Stimulated activated CD4-positive, alpha-beta T cell treated with anti-CD3 and anti-CD28 coated beads, TNF-alpha, amount 100 ng/mL, for 1 hour (primary cell): Measurements from ENCODE around the gene SHQ1.
"Not testable (repeated sequence)": the region's sequence is repeated elsewhere in the genome, so short reads cannot be mapped to it uniquely, and the experiment has no call there.

Experiments
- DNase-seq, 3 donors: peaks; one replicate each; pipeline ENCODE4 v3.0.0-alpha.2; 2020; ENCODE audit warnings: low read depth in 3 of 3, low spot score in 1 of 3

Gene SHQ1

DNA sequence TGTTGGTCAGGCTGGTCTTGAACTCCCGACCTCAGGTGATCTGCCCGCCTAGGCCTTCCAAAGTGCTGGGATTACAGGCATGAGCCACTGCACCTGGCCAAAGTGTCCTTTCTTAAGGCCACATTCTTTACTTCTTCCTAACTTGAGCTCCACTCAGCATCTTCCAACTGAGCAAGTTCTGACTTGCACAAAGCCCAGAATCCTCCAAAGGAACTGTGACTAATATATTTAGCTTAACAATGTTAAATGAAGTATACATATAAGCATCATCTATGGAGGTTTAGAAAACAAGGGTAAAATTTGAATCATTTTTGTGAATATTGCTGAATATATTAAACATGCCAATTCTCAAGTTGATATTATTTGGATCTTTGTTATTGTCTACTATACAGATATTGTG lies 93.7 kb downstream of the SHQ1 start:
- DNase-seq: no peak

DNA sequence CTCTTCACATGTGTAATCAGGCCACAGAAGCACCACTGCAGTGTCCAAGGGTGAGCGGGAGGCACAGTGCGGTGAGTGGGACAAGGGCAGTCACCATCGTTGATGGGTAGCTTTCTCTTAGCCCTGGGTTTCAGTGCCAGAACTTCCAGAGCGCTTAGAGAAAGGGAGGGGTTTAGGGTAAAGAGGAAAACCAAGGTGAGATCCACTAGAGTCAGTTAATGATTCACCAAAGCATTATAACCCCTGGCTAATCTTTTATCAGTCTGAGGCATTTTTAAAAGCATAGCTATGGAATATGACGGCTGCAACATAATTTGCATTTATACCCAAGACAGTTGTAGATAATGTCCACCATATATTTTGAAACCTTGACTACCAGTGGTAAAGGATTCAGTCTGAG lies 94.8 kb downstream of the SHQ1 start:
- DNase-seq: no peak

DNA sequence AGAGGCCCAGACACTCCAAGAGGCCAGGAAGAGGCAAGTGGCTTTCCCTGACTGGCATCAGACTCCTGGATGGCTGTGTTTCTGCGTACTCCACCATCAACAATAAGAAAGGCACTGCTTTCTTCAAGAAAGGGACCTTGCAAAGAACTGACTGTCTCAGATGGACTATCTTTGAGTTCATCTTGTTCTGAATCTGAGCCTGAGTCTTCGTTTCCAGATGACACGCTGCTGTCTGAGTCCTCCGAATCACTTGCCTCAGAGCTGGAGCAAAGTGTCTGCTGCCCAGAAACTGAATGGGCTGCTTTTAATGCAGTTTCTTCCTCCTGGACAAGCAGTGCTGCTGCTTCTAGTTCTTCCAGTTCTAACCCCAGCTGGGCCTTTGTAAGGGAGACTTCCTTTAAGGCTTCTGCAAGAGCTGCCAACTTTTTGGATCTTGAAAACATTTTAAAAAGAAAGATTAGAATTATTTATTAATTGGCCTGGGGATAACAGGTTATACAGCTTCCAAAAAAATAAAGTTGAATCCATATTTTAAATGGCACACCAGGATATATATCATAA lies 97.8 kb downstream of the SHQ1 start:
- DNase-seq: no peak

DNA sequence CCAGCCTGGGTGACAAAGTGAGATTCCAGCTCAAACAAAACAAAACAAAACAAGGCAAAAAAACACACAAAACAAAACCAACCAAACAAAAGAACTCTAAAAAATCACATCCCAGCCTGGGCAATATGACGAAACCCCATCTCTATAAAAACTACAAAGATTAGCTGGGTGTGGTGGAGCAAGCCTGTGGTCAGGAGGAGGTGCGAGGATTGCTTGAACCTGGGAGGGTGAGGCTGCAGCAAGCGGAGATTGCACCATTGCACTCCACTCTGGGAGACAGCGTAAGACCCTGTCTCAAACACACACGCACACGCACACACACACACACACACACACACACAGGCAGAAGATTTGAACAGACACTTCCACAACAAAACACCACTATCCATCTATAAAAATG lies 99.6 kb downstream of the SHQ1 start:
- no peak for DNase-seq

DNA sequence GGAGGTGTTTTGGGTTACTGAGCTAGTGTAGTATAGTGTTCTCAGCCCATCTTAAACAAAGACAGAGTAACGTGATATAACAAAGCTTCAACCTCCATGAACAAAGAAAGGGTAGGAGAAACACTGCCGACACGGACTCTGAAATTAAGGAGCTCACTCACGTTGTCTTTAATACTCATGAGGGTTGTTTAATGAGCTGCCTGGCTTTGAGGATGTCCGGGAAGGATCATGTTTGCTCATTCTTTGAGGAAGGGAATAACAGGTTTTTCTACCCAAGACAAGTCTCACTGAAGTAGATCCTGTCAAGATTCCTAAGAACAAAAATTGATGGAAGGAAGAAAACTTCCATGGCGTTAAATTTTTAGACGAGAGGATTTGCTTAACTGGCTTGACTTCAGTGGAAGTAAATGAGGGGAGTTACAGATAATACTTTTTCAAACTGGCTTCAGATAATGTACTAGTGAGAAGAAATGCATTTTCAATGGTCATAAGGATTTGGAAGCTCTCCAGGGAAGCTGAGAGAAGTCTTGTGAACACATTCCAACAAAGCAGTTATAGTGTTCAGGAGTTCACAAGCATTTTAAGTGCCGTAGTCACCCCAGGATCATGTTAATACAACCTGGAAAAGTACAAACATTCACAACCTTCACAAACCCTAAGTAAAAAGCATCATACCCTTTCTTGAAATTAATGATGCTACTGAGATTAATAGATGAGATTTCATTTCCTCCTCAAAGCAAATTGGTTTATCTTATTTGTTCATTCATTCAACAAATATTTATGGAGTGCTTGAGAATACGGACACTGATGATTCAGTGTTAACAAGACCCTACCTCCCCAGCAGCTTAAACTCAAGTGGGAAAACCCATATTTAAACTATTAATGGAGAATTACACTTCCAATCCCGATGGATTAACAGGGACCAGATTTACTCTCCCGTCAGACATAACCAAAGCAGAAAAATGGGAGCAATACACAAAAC lies 101.5 kb downstream of the SHQ1 start:
- DNase-seq: no peak

DNA sequence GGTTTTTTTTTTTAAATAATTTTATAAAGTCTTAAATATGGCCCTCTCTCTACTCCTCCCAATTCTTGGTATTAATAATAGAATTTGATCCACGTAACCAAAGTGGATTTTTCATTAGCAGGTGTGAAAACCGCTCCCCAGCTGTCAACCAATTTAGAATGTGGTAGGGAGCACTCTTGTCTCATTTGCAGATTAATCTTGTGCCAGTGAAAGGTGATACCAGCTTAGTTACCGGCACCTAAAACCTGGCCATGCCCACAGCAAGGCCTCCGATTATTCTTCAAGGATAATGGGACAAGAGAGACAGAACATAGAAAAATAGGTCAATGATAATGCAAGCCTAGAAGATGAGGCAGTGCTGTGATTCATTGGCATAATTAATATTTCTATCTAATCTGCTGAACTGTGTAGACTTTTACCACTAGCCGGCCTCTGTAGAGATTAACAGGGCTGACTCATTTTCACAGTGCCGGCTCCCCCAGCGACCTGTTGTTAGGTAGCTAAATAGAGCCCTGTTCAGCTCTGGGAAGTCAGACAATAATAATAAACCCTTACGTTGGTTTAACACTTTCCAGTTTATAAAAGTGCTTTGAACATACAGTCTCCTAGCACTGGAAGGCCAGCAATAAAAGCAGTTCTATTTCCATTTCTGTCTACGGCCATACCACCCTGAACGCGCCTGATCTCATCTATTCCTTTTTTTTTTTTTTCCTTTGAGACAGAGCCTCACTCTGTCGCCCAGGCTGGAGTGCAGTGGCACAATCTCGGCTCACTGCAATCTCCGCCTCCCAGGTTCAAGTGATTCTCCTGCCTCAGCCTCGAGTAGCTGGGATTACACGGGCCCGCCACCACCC lies 102.9 kb downstream of the SHQ1 start:
- no peak for DNase-seq

DNA sequence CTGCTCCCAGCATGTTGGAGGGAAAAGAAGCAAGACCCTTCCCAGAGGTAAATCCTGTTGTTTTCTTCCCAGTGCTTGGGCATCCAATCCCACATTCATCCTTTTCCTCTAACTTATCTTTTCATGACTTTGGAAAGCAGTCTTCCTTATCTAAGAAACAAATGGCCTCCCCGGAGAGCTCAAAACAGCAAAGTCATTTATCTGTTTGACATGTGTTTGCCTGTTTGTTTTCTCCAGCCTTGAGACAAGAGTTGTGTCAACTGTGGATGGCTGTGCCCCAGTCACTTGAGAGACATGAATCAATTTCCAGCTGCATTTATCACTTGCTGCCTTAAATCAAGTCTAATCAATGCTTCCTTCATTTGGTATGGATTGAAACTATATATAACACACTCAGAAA lies 103.9 kb downstream of the SHQ1 start:
- no peak for DNase-seq

DNA sequence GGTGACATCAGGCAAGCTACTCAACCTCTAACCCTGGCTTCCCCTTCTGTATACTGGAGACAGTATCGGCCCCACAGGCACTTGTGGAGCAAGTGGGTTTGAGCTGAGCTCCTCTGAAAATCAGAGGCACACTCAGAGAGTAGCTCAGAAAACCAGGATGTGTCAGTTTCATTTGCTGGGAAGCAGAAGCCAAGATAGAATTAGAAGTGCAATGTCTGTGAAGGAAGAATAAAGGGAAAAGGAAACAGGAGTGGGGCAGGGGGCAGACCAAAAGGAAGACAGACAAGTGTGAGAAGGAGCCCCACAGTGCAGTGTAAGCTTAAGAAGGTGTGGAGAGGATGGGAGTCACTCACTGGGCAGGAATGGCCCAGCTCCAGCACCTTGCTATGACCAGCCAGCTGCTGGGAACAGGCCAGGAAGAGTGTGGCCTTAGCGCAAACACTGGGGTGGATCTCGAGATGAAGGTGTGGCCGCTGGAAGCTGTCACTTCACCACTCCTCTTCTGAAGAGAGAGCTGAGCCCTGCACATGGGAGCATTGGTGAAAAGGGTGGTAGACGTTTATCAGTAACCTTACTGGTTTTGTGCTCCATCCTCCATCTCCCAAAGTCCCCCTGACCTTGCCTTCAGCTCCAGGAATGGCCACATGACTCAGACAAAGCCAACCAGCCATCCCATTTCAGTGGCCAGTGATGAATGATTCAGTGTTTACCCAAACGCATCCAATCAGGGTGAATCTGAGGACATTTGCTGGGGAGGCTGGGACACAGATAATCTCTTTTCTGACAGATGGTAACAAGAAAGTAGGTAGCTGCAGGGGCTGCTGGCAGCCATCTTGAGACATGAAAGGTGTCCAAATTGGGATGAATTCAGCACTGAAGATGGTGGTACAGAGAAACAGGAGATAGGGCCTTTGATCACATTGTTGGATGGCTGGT lies 108.4 kb downstream of the SHQ1 start:
- no peak for DNase-seq

DNA sequence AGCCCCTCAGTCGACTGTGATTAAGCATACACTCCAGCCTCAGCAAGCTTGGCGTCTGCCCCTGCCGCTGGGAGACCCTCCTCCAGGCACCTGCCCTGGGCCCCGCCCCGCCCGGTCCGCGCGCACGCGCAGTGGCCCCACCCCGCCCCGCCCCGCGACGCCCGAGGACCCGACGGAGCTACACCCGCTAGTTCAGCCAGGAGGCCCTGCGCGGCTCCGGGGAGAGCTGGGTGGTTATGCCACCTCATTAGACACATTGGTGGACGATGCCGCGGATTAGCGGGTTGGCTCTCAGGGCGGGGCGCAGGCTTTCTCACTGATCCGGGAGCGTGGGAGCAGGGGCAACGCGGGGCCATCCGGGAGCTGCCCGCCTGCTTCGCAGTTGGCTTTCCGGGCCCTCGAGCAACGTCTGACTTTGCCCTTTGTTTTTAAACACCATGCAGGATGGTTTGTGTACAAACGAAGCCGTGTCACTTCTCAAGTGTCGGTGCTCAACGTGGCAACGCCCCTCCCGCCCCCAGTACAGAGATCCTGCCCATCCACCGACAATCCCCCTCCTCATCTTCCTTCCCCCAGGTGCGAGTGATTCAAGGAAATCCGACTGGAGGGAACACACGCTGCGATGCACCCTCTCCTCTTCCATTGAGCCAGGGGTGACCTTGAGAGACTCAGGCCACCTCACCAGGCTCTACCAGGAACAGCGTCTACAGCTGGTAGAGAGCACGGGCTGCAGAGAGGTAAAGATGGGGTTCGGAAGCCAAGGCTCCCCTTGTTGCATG lies 109.3 kb downstream of the SHQ1 start:
- peak; percentile 33 to 66 (median 50) for DNase-seq

DNA sequence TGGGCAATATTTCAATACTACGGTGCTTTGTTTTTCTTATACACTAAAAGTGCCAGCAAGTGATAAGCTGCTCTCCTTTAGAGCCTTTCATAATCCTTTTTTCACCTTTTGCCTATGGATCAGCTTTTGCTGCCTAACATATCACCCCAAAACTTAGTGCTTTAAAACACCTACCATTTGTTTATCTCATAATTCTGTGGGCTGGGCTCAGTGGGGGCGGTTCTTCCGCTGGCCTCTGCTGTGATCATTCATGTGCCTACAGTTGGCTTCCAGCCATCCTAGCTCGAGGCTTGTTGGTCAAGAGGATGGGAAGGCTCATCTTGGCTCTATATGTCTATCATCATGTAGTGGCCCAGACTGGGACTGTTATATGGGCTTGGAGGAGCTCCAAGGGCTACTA lies 113.2 kb downstream of the SHQ1 start:
- not testable (repeated sequence) for DNase-seq

DNA sequence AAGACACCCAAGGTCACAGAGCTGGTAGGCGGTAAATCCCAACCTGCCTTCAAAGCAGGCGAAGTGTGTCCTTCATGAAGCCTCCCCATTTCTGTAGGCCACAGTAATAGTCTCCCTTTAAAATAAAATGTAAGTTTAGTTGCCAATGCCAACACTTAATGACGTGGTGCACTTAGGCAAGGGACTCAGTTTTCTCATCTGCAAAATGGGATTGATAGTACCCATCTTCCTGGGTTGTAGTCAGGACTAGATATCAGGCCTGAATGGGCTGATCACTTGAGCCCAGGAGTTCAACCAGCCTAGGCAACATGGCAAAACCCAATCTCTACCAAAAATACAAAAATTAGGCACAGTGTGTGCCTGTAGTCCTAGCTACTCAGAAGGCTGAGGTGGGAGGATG lies 114.6 kb downstream of the SHQ1 start:
- DNase-seq: no peak

DNA sequence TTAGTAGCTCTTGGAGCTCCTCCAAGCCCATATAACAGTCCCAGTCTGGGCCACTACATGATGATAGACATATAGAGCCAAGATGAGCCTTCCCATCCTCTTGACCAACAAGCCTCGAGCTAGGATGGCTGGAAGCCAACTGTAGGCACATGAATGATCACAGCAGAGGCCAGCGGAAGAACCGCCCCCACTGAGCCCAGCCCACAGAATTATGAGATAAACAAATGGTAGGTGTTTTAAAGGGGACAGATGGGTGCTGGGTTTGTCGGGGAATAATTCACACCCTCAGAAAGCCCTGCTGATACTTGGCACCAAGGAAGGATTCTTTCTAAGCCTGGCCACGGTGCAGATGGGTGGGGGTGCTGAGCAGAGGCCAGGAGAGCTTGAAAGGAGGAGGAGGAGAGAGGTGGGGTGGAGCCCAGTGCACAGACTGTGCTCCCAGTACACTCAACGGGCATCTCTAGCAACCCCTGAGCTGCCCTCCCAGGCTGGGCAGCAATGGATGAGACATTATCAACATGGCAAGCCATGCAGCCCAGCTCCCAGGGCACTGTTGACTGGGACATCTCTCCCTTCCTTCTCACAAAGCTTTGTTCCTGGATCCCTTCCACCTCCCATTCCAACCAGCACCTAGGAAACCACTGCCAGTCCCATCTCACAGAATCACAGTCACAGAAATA lies 115.4 kb downstream of the SHQ1 start:
- DNase-seq: not testable (repeated sequence)

DNA sequence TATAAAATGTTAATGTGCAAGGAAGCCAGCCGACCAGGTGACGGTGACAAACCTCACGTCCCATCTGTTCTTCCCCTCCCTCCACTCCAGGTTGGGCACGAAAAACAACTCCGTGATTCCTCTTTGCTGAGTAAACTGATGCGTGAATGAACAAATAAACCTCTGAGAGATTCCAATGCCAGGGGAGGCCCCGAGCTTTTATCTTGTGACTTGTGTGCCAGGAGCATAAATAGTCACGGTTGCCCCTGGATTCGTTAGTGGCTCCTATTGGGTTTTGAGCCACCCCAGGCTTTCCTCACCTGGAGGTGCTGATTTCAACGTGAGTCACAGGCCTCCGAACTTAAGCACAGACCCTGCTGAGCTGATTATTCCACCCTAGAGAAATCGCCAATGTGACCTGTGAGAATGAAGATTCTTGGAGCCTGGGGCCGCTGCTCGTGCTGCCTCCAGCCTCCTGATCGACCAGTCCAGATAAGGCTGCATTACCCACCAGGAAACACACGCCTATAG lies 119.2 kb downstream of the SHQ1 start:
- DNase-seq: no peak

DNA sequence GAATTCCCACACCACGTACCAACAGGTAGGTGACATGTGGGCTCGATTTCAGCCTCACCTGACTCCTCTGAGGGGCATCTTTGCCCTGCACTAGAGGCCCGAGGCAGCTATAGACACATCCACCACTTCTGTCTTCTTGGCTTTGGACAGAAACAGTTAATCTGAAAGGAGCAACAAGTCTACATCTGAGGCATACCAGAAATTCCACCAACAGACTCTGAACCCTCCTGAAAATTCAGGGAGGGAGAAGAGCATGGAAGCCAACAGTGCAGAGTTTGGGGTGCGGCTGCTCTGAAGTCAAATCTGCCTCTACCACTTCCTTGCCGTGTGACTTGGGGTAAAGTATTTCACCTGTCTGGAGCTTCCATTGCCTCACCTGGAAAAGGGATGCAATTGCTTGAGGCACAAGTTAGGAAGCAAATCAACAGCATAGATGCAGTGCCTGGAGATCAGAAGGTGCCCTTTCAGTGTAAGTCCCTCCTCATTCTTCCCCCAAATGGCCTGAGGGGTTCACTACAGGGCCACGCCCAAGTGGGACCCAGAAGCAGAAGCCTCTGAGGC lies 119.8 kb downstream of the SHQ1 start:
- DNase-seq: no peak

DNA sequence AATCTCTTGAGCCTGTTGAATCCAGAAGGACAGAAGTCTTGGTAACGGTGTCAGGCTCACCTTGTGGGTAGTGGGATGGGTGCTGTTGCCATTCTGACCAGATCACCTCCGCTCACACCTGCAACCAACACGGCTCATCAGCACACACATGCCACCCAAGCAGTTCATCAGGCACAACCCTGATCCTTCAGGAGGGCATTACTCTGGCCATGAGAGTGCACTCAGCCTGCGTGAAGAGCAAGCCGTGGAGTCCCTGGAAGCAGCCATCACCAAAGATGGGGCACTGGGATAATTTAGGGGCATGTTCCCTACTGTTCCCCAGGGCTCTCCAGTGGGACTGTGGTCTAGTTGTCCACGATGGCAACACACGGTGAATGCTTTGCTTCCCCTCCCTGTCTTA lies 120.5 kb downstream of the SHQ1 start:
- no peak for DNase-seq

DNA sequence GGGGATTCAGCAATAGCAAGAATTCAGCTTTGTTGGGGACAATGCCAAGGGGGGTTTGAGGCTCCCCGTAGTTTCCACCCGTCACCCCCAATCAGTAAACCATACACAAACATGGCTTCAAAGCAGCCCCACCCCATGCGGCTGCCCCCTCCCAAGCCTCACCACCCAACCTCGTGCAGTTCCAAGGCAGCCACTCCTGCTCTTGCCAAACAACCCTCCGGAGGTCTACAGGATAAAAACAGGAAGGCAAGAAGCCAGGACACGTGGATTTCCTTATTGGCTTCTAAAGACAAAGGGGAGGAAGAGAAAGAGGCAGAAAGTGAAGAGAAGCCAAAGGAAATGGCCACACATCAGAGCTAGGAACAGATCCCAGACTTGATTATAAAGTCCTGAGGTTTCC lies 121.1 kb downstream of the SHQ1 start:
- DNase-seq: no peak

DNA sequence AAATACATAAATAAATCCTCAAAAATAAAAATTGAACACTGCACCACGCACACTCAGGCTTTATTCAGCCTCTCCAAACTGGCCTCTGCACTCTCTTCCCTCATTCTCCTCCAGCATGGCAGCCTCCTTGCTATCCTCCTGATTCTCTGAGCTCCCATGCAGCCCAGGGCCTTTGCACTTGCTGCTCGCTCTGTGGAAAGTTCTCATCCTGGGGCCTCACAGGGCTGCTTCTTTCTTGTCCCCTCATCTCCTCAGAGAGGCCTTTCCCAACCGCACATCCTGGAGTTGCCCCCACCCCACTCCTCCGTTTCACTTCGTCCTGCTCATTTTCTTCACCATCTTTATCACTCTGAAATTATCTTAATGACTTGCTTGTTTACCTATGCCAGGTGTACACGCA lies 123.0 kb downstream of the SHQ1 start:
- DNase-seq: no peak

DNA sequence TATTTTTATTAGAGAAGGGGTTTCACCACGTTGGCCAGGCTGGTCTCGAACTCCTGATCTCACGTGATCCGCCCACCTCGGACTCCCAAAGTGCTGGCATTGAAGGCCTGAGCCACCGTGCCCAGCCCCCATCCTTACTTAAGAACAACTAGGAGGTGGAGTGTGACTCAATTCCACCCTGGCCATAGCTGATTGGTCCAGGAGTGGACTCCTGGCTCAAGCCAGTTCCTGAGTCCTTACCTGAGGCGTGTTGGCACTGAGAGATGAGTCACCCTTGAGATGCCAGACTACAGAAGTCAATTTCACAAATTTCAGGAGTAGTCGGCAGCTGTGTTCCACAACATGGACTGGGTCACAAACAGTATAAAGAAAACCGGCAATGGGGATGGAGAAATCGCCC lies 124.2 kb downstream of the SHQ1 start:
- DNase-seq: no peak
